ENCODE data around the gene GPR78.

- TF ChIP-seq EP300 (IDR thresholded peaks at IDR 0.05) = no peak
- TF ChIP-seq POLR2A (IDR thresholded peaks at IDR 0.05) = no peak
- no peak for TF ChIP-seq CTCF (IDR thresholded peaks at IDR 0.05)
- TF ChIP-seq POLR2AphosphoS5 (IDR thresholded peaks at IDR 0.05) = no peak
Observed at GRCh38 chr4:8577046-8577445, 3.1 kb upstream of the GPR78 start.
